GM21526 (cell line): Measurements from ENCODE around the gene SEC14L5.
A peak's percentile ranks its signal among the peaks of the same experiment; 100 is the strongest.
"Not testable (repeated sequence)": the region's sequence is repeated elsewhere in the genome, so short reads cannot be mapped to it uniquely, and the experiment has no call there.

Source experiments
- ATAC-seq: cut with Tn5 transposase; IDR thresholded peaks from one replicate; pipeline ENCODE4 v1.9.1; 2021; ENCODE audit warnings: moderate library complexity; ENCODE audit not compliant: unreplicated experiment, low FRiP score

Gene SEC14L5

DNA sequence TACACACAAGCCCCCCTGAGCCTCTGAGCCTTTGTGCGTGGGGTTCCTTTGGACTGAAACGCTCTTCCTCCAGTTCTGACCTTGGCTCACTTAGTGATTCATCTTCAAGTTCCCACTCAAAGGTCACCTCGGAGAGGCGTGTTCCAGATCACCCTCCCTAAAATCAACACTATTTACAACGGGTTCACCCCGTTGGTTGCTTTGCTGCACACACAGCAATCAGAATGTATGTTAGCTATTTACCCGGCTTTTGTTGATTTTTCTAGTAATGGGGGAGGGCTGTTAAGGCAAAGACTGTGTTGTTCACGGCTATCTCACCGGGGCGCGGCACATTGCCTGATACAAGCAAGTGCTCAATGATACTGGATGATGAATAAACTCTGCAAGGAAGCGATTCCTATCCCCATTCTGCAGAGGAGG lies 74.6 kb downstream of the SEC14L5 start:
- peak; percentile 2 for ATAC-seq

DNA sequence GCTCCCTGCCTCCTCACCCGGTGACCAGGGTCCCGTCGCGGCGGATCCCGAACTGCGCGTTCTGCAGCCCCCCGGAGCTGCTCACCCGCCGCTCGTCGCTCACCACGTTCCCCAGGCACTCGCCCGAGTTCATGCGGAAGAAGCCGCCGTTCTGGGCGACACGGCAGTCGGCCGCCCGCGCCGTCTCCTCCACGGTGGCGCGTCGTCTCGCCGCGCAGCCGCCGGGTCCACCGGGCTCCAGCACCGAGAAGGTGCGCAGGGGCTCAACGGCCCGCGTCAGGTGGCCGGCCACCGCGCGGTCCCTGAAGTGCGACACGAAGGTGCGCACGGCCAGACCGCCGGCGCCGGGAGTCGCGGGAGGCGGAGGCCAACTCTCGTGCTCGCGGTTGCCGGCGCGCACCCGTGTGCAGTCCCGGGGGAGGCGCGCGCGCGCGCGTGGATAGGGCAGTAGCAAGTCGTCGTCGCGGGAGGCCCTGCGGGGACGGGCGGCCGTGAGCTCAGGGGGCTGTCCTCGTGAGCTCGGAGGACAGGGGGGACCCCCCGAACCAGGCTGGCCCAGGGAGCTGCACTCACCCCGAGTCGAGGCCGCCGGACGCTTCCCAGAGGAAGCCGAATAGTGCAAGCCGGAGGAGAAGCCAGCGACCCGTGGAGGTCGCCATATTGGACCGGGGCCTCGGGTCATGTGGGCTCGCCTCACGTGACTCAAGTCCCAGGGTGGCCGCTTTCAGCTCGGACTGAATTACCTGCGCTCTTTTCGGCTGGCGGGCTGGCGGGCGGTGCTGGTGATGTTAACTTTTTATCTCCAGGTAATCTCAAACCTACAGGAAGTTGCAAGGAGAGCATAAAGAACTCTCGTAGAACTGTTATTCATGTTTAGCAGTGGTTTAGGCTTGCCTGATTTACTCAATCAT lies 75.4 kb downstream of the SEC14L5 start, which contains the start of gene NAGPA:
Gene NAGPA, minus strand, starts transcription at position 680 of the 911 bp plus-strand sequence. Its CDS starts 21 bp downstream, at position 659.
- peak; percentile 70 for ATAC-seq

DNA sequence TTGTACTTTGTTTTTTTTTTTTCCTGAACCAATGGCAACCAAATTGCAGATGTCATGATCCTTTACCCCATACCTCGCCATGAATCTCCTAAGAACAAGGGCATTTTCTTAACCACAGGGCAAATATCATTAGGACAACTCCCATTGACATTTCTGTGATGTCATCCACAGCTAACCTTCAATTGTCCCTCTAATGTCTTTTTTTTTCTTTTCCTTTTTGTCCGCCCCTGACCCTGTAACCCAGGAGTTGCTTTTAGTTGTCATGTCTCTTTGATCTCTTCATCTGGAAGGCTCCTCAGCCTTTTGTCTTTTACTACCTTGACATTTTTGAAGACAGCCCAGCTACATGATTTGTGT lies 76.0 kb downstream of the SEC14L5 start:
- no peak for ATAC-seq

DNA sequence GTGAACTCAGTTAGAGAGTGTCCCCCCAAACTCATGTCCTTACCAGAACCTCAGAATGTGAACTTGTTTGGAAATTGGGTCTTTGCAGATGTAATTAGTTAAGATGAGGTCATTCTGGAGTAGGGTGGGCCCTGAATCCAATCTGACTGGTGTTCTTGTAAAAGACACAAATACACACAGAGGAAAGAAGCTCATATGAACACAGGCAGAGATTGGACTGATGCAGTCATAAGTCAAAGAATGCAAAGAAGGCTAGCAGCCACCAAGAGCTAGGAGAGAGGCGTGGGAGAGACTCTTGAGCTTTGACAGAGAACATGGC lies 77.7 kb downstream of the SEC14L5 start:
- ATAC-seq: no peak

DNA sequence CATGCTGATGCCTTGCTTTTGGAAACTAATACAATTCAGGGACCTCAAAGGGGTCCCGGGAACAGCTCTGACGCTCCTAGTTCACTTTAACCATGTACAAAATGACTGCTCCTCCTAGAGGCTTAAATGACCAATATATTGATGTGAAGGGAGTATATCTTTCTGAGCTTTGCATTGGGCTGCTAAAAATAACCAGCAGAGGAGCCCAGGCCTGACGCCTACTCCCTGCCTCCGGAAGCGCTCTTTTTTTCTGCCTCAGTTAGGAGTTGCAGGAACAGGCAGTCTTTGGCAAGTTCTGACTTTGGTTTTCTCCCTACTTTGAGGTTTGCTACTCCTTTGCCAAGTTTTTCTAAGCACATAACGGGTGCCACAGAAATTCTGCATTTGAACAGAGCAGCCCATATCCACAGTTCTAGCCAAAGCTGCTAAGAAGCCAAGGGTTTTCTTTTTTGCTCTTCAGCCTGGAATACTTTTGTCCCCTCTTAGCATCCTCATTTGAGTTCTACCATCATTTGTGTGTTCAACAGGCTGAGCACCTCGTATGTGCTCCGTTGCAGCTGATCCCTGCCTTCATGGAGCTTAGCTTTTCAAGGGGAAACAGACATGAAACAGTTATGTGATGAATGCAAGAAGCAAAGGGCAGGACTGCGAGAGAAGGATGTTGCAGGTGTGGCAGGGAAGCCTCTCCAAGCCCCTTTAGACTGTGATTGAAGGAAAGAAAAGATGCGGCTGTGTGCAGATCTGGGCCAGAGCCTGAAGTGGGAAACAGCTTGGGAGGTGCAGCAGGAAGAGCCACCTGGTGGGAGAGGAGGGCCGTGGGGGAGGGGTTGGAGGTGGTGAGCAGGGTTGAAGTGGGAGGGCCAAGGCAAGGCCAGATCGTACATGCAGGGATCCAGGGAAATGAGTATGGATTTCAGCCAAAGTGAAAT lies 78.4 kb downstream of the SEC14L5 start:
- ATAC-seq: no peak

DNA sequence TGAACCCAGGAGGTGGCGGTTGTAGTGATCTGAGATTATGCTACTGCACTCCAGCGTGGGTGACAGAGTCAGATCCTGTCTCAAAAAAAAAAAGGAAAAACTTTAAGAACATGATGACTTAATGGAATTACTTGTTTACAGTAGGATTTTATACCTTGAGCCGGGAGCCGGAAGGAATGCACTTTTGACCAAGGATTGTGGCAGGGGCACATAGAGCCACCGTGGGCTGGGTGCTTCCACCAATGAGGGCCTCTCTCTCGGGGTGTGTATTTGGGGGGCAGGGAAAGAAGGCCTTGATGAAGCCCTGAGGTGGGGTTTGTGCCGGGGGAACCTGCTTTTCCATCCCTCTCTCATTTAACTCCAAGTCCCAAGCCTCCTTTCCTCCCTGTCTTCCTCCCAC lies 82.3 kb downstream of the SEC14L5 start:
- no peak for ATAC-seq

DNA sequence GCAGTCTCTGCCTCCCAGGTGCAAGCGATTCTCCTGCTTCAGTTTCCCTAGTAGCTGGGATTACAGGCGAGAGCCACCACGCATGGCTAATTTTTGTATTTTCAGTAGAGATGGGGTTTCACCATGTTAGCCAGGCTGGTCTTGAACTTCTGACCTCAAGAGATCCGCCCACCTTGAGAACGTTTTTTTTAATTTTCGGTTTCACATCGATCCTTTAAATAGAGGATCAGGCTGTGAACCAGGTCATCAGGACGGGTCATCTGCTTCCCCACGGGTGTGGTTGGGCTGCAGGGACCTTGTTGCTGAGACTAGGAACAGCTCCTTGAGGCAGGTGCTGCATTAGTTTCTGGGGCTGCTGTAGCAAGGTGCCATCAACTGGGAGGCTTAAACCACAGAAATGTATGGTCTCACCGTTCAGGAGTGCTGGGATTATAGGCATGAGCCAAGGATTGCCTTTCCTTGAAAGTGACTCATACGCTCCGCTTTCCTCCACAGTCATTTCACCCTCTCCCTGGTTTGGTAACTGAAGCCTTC lies 83.5 kb downstream of the SEC14L5 start:
- peak; percentile 58 for ATAC-seq

DNA sequence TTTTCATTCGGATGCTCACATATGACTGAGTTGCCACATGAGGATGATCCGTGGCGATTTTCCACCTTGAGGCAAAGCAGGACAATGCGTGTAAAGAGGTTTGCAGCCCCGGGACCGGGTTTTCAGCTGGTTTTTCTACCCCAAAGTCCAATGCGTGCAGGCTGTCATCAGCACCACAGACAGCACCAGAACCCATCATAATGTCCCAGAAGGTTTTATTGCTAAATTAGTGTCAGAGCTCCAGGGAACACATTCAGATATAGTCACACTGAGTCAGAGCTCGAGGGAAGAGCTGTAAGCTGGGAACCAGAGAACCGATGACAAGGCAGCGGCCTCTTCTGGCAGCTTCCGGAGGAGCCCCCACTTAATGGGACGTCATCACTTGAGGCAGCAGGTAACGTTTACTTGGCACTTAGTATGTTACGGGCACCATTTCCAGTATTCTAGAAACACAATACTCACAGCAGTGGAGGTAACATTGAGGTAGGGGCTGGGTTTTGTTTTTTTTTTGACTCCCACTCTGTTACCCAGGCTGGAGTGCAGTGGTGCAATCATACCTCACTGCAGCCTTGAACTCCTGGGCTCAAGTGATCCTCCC lies 84.5 kb downstream of the SEC14L5 start:
- no peak for ATAC-seq

DNA sequence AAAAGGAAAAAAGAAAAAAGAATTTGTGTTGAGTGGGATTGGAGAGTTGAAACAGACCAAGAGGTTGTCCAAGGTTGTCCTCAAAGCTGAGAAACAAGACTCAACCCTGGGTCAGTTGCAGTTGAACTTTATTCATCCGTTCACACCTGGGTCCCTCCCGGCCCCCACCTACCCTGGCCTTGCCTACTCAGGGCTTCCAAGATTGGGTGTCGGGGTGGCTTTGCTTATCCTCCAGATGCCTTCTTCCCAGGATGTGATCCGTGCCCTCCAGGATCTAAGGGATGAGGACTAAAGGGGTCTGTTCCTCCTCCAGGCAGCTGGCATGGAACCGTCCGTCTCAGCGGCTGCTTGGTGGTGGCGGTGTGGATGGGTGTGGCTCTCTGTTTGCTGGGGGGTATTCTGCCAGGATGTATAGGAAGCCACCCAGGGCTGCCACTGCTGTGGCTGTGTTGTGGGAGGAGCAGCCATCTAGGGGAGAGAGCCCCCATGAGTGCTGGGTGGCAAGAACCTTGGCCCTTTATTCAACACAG lies 85.9 kb downstream of the SEC14L5 start:
- no peak for ATAC-seq

DNA sequence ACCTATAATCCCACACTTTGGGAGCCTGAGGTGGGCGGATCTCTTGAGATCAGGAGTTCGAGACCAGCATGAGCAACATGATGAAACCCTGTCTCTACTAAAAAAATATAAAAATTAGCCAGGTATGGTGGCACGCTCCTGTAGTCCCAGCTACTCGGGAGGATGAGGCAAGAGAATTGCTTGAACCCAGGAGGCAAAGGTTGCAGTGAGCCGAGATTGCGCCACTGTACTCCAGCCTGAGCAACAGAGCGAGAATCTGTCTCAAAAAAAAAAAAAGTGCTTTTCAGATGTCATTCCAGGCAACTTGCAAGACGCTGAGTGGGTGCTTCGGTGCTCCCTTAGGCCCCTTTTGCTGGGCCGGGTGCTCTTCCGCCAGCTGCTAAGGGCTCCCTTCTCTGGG lies 86.5 kb downstream of the SEC14L5 start:
- not testable (repeated sequence) for ATAC-seq

DNA sequence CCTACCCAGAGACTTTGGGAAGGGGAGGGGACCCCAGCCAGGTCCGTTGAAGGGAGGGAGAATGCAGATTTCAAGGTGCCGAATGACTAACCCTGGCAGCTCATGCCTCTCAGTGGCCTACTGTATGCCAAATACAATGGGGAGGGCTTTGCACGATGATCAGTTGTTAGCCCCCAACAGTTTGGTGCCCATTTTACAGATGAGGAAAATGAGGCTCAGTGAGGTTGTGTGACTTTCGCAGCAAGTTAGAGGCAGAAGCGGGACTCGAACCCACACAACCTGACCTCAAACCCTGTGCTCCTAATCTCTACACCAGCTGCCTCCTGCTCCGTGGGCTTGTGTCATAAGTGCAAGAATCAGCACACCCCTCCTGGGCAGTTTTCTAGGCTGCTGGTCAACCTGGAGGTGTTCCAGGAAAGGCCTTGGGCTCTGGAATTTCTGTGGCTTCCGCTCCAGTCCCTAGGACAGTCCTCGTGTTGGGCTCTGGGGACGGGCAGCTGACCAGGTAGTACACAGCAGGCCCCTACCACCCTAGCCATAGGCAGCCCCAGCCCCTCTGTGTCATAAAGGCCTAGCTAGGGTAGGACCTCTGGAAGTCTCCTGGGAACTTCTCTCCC lies 87.5 kb downstream of the SEC14L5 start:
- ATAC-seq: no peak

DNA sequence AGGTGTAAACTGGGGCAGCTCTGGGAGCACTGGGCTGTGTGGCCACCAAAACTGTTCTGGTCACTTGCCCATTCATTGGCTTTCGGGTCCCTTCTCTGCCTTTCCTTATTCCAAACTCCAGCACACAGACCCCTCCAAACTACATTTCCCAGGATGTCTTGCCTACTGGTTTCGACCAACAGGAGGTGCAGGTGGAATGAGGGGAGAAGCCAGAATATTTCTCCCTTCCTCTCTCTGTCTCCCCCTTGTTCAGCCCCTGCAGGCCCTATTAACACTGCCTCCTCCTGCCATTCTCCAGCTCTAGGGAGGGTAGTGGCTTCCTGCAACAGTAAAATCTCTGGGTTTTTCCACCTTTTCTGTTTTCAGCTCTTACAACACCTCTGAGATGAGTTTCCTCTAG lies 88.8 kb downstream of the SEC14L5 start:
- no peak for ATAC-seq

DNA sequence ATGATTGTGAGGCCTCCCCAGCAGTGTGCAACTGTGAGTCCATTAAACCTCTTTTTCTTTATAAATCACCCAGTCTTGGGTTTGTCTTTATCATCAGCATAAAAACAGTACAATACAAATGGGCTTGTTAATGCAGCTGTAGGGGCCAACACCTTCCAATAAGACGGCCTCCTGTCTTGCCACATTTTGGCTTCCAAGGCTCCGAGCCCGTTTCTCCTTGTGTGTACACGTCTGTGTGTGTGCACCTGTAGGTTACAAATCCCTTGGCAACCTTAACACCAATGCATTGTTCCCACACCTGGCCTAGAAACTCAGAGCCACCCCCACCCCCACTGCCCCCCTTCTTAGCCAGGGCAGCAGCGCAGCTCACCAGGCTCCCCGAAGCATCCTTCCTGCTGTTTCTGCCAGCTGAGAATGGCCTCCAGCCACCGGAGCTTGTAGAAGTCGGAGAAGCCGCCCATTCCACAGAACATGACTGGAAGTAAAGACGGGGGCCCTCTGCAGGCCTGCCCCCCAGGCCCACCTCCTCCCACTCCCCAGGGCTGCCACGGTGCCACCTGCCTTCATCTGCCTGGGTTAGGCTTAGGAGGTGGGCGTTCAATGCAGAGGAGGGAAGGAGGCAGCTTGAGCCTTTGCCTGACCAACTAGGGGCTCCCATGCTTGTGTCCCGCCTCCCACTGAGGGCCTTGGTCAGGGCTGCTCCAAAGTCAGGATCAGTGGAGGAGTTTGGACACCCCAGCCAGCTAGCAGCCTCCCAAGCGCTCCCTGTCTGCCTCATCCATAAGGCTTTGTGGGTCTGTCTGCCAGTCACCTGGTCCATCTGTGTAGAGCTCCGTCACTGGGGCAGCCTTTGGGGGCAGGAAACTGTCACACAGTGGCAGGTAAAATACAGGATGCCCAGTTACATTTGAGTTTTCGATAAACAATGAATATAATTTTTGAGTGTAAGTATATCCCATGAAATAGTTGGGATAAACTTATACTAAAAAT lies 97.0 kb downstream of the SEC14L5 start:
- no peak for ATAC-seq

DNA sequence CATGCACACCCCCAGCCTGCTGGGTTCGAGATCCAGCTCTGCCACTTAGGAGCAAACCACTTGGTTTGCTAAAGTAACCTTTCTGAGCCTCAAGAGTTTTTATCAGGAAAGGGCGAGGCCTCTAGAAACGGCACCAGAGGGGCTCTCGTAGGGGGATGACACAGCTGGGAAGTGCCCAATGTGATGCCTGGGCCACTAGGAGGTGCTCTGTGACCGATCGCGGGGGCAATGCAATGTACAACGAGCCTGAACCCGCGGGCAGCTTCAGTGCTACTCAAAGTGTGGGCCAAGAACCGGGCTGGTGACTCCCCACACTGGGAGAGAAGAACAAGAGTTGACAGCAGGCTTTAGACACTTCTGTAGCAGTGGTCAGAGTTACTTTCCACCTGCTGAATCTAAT lies 98.2 kb downstream of the SEC14L5 start:
- peak; percentile 66 for ATAC-seq

DNA sequence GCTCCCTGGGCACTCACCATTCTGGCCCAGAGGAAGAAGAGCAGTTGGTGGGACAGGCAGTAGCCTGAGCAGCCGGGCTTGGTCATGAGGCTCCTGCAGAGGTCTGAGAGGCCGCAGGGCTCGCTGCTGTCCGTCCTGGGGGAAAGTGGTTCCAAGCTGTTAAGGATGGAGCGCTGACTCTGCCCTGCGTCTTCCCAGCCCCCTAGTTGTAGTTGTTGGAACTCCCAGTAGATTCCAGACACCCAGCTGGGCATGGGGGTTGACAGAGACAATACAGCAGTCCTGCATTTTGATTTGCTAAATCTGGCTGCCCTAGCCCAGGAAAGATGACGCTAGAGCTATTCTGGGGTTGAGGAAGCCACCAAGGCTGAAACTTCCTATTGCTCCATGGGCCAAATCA lies 100.3 kb downstream of the SEC14L5 start:
- ATAC-seq: no peak

DNA sequence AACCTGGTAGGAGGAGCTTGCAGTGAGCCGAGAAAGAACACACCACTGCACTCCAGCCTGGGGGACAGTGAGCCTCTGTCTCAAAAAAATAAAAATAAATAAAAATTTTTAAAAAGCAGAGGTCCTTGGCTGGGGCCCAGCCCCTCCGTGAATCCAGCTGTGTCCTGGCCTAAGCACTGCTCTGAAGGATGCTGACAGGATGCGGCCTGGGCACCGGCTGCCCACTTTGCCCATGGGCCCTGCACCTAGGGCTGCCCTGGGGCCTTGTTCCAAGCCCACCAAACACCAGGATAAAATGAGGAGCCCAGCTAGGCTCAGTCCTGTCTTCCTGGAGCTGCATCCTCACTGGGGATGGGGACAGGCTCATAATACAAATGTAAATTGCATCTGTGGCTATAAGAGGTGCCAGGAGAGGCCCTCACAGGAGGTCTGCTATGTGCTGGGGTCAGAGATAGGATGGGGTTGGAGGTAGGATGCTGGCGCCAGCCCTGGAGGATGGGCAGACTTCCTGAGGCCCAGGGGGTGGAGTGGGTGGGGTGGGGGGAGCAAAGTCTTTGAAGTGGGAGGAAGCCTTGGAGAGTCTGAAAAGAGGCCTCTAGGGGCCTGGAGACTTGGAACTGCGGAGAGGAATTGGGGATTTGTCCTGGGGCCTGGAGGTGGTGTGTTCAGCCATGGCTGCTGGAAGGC lies 101.4 kb downstream of the SEC14L5 start:
- no peak for ATAC-seq

DNA sequence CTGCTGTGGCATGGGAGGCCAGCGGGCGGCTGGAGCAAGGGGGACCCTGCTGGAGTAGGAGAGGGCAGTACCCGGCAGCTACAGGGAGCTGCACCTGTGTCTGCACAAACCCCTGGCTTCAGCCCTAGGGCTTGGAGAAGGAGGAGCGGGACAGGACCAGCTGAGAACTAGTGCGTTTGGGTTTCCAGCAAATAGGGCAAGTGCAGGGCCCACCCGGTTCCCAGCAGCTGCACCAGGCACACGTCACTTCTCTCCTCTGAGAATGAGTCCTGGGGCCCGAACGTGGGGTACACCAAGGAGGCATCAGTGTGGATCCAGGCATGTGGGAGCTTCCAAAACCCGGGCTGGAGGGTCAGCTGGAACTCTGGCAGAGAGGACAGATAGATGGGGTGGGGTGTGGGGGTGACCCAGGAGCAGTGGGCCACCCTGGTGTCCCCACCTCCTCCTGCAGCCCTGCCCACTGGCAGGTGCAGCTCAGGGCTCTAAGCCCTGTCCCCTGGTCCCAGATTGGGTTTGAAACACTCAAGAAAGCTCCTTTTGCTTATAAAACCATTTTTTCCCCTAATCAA lies 102.0 kb downstream of the SEC14L5 start:
- no peak for ATAC-seq

DNA sequence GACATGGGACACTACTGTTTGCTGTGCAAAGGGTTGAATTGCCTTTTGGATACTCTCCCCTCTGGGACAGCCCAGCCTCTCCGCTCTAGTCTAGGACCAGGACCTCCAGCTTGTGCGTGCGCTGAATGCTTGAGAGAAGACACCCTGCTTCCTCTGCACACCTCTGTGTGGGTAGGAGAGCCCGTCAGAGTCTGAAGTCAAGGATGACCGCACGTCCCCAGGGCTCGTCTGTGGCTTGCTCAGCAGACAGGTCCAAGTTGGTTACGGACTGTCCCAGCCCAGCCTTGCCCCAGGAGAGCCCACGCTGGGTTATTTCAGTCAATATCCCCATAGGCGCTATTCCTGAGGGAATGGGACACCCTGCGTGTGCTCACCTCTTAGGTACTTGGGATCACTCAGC lies 103.9 kb downstream of the SEC14L5 start:
- ATAC-seq: no peak
